ENCODE measurements around the gene NLGN1.

DNA sequence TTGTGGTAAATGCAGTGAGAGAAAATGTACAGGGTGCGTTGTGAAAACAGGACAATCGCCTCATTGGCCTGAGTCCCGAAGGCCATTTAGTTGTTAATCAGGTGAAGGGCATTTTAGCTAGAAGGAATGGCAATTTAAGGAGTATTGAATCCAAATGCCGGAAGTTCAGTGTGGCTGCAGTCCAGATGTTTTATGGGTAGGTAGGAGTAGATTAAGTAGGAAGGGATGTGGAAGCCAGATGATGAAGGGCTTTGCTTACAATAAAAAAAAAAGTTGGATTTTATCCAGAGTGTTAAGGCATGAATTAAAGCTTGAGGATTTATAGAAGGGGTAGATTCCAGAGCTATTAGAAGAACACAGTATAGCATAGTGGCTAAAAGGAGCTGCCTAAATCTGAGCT, 572.7 kb downstream of the NLGN1 start:
- TF ChIP-seq, protein P1, sequence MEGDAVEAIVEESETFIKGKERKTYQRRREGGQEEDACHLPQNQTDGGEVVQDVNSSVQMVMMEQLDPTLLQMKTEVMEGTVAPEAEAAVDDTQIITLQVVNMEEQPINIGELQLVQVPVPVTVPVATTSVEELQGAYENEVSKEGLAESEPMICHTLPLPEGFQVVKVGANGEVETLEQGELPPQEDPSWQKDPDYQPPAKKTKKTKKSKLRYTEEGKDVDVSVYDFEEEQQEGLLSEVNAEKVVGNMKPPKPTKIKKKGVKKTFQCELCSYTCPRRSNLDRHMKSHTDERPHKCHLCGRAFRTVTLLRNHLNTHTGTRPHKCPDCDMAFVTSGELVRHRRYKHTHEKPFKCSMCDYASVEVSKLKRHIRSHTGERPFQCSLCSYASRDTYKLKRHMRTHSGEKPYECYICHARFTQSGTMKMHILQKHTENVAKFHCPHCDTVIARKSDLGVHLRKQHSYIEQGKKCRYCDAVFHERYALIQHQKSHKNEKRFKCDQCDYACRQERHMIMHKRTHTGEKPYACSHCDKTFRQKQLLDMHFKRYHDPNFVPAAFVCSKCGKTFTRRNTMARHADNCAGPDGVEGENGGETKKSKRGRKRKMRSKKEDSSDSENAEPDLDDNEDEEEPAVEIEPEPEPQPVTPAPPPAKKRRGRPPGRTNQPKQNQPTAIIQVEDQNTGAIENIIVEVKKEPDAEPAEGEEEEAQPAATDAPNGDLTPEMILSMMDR (IDR thresholded peaks at IDR 0.05; ENCODE audit: poor library complexity, severe bottlenecking): no peak
- TF ChIP-seq RAD21 (conservative IDR thresholded peaks at IDR 0.05) (no peak), EP300 (conservative IDR thresholded peaks at IDR 0.05; ENCODE audit: poor library complexity, severe bottlenecking) (no peak), EZH2 (IDR thresholded peaks at IDR 0.05; ENCODE audit: borderline replicate concordance, insufficient read depth, low read length, poor library complexity, severe bottlenecking) (no peak), REST (IDR thresholded peaks at IDR 0.05; ENCODE audit: borderline replicate concordance) (no peak), POLR2AphosphoS5 (IDR thresholded peaks at IDR 0.05) (no peak)

Data from neural cell (in vitro differentiated cells).